Measurements from ENCODE around the gene VTI1A. TPM values are rescaled to one million over a fixed set of nuclear protein-coding genes. Genes with fewer than 3 reads are reported as not detected.

The VTI1A gene
- total RNA-seq, 3 donors from 2014 or later: 53.7 to 65.6 (median 59.2) TPM

GRCh38 chr10:112579578-112579977 lies 132.6 kb downstream of the VTI1A start:
- DNase-seq (ENCODE audit: low spot score in 2 of 2): no peak

GRCh38 chr10:112580267-112580666 lies 133.3 kb downstream of the VTI1A start:
- intact Hi-C loops (cut with DNase I; ENCODE audit: low total_unique reads): no loop called here
- no peak for DNase-seq (ENCODE audit: low spot score in 2 of 2)
- no peaks in the 10 kb centered on the region for H3K27me3 ChIP-seq
- TF ChIP-seq CTCF (IDR thresholded peaks at IDR 0.05) (no peak), POLR2AphosphoS5 (IDR thresholded peaks at IDR 0.05) (no peak), POLR2A (IDR thresholded peaks at IDR 0.05) (no peak)
- H3K9me3 ChIP-seq: no peaks in the 10 kb centered on the region
- no peak overlapping the region for H3K4me3 ChIP-seq
- no peaks in the 10 kb centered on the region for H3K4me1 ChIP-seq
- no peak overlapping the region for H3K27ac ChIP-seq
- no peaks in the 10 kb centered on the region for H3K36me3 ChIP-seq

More at GRCh38 chr10:112579578-112579977, 132.6 kb downstream of the VTI1A start:
- no peaks in the 10 kb centered on the region for H3K9me3 ChIP-seq
- no peaks in the 10 kb centered on the region for H3K27me3 ChIP-seq
- no peak overlapping the region for H3K4me3 ChIP-seq
- no peaks in the 10 kb centered on the region for H3K4me1 ChIP-seq
- no peaks in the 10 kb centered on the region for H3K36me3 ChIP-seq
- no peak for TF ChIP-seq CTCF (IDR thresholded peaks at IDR 0.05)
- TF ChIP-seq POLR2A (IDR thresholded peaks at IDR 0.05): no peak
- TF ChIP-seq POLR2AphosphoS5 (IDR thresholded peaks at IDR 0.05): no peak
- no peak overlapping the region for H3K27ac ChIP-seq
- intact Hi-C loops (cut with DNase I; ENCODE audit: low total_unique reads): no loop called here

GRCh38 chr10:112581921-112582320 lies 134.9 kb downstream of the VTI1A start:
- Histone ChIP-seq H3K27ac (no peak overlapping the region), H3K4me3 (no peak overlapping the region), H3K27me3 (no peaks in the 10 kb centered on the region), H3K36me3 (no peaks in the 10 kb centered on the region), H3K9me3 (no peaks in the 10 kb centered on the region), H3K4me1 (no peaks in the 10 kb centered on the region)
- intact Hi-C loops (cut with DNase I; ENCODE audit: low total_unique reads): no loop called here
- TF ChIP-seq POLR2A (IDR thresholded peaks at IDR 0.05): no peak
- no peak for TF ChIP-seq POLR2AphosphoS5 (IDR thresholded peaks at IDR 0.05)
- TF ChIP-seq CTCF (IDR thresholded peaks at IDR 0.05): no peak
- no peak for DNase-seq (ENCODE audit: low spot score in 2 of 2)

GRCh38 chr10:112583236-112583939 lies 136.4 kb downstream of the VTI1A start:
- no peak for DNase-seq (ENCODE audit: low spot score in 2 of 2)
- Histone ChIP-seq H3K4me3 (no peak overlapping the region), H3K27me3 (no peaks in the 10 kb centered on the region), H3K9me3 (no peaks in the 10 kb centered on the region), H3K4me1 (no peaks in the 10 kb centered on the region), H3K27ac (no peak overlapping the region), H3K36me3 (no peaks in the 10 kb centered on the region)
- TF ChIP-seq CTCF (IDR thresholded peaks at IDR 0.05) (no peak), POLR2AphosphoS5 (IDR thresholded peaks at IDR 0.05) (no peak), POLR2A (IDR thresholded peaks at IDR 0.05) (no peak)
- intact Hi-C loops (cut with DNase I; ENCODE audit: low total_unique reads): no loop called here

GRCh38 chr10:112584276-112584675 lies 137.3 kb downstream of the VTI1A start:
- H3K27ac ChIP-seq: no peak overlapping the region
- no peaks in the 10 kb centered on the region for H3K27me3 ChIP-seq
- no peaks in the 10 kb centered on the region for H3K4me1 ChIP-seq
- no peak for TF ChIP-seq POLR2AphosphoS5 (IDR thresholded peaks at IDR 0.05)
- TF ChIP-seq CTCF (IDR thresholded peaks at IDR 0.05): no peak
- TF ChIP-seq POLR2A (IDR thresholded peaks at IDR 0.05): no peak
- intact Hi-C loops (cut with DNase I; ENCODE audit: low total_unique reads): no loop called here
- no peaks in the 10 kb centered on the region for H3K36me3 ChIP-seq
- no peak for DNase-seq (ENCODE audit: low spot score in 2 of 2)
- no peak overlapping the region for H3K4me3 ChIP-seq
- H3K9me3 ChIP-seq: no peaks in the 10 kb centered on the region

All from breast epithelium (tissue), 4 donors.